Karpas-422 (cell line): ENCODE data around the gene DBX1. TPM values are rescaled to one million over a fixed set of nuclear protein-coding genes. Genes with fewer than 3 reads are reported as not detected.
A peak's percentile ranks its signal among the peaks of the same experiment; 100 is the strongest.
"Not testable (repeated sequence)": the region's sequence is repeated elsewhere in the genome, so short reads cannot be mapped to it uniquely, and the experiment has no call there.

Source experiments
- DNase-seq: peaks from one replicate; pipeline ENCODE4 v3.0.0-alpha.2; 2015
- H2AFZ ChIP-seq: fragments of 200-600 bp; sonication (generic); 2 replicates; pipeline ENCODE4 v1.6.1; 2014; ENCODE audit warnings: antibody characterized with exemption, low read length, mixed read lengths
- H3K27ac ChIP-seq: fragments of 200-600 bp; sonication (generic); 2 replicates; pipeline ENCODE4 v1.5.1; 2014; ENCODE audit warnings: mild to moderate bottlenecking, low read length, moderate library complexity
- H3K27me3 ChIP-seq: fragments of 200-600 bp; sonication (generic); 2 replicates; pipeline ENCODE4 v1.6.1; 2014; ENCODE audit warnings: low read length, mixed read lengths
- H3K36me3 ChIP-seq: fragments of 200-600 bp; sonication (generic); 2 replicates; pipeline ENCODE4 v1.6.1; 2014; ENCODE audit warnings: low read length, mixed read lengths; ENCODE audit not compliant: insufficient read depth
- H3K4me1 ChIP-seq: fragments of 200-600 bp; sonication (generic); 2 replicates; pipeline ENCODE4 v1.6.1; 2014; ENCODE audit warnings: mild to moderate bottlenecking, low read length, mixed read lengths
- H3K4me2 ChIP-seq: fragments of 200-600 bp; sonication (generic); 2 replicates; pipeline ENCODE4 v1.6.1; 2014; ENCODE audit warnings: low read length, low read depth, mild to moderate bottlenecking; ENCODE audit not compliant: poor library complexity, severe bottlenecking
- H3K4me3 ChIP-seq: fragments of 200-600 bp; sonication (generic); 2 replicates; pipeline ENCODE4 v1.5.1; 2014; ENCODE audit warnings: mild to moderate bottlenecking, antibody characterized with exemption, low read length, mixed read lengths
- H3K79me2 ChIP-seq: fragments of 200-600 bp; sonication (generic); 2 replicates; pipeline ENCODE4 v1.6.1; 2014; ENCODE audit warnings: mild to moderate bottlenecking, low read length, mixed read lengths
- H3K9ac ChIP-seq: fragments of 200-600 bp; sonication (generic); 2 replicates; pipeline ENCODE4 v1.6.0; 2014; ENCODE audit warnings: low read length
- H3K9me2 ChIP-seq: fragments of 200-600 bp; sonication (generic), shearing (Covaris generic); replicated peaks from 2 replicates; pipeline ENCODE4 v1.6.0; 2014; ENCODE audit warnings: mild to moderate bottlenecking, low read length, moderate library complexity; ENCODE audit not compliant: insufficient read depth
- H3K9me3 ChIP-seq: fragments of 300-700, 200-600 bp; sonication (generic); 2 replicates; pipeline ENCODE4 v1.6.1; 2014; ENCODE audit warnings: low read length, mixed read lengths
- H4K20me1 ChIP-seq: fragments of 200-600 bp; sonication (generic); 2 replicates; pipeline ENCODE4 v1.6.1; 2014; ENCODE audit warnings: mild to moderate bottlenecking, antibody characterized with exemption, low read length, low read depth; ENCODE audit not compliant: insufficient read depth
- total RNA-seq: library from RNA; depleted of rRNA; stranded (reverse); fragments of >200 nt; shearing (Covaris generic); gene quantifications from 2 replicates; pipeline ENCODE4 v1.2.3, GENCODE V29; 2014; ENCODE audit warnings: low replicate concordance

DBX1 gene
- total RNA-seq, 1 experiment from 2014 or later, result not detected

DNA sequence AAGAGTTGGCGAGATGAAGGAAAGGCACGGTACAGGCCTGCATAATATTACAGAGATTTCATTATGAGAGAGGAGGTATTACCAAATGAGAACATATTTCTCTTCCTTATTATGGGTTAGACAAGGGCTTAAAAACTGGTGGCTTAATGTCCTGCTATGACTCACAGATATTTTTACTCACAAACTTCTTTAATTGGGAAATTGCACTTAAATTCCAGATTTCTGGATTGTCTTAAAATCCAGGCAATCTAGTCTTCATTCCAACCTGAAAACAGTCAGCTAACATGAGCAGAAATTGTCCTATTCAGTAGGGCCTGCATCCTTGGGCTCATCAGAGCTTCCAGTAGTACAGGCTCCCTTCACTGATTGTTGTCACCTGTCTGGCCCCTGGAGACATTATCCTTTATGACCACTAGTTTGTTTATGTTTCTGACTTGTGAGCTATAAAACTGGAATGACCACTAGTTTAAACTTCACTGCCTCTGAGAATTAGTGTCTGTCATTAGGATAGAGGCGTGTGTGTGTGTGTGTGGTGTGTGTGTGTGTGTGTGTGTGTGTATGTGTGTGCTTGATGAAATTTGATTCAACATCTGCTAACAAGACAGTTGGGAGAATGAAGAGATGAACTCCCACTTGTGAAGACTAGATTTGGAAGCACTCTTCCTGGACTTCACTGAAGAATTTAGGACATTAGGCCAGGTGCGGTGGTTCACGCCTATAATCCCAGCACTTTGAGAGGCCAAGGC lies 25.1 kb downstream of the DBX1 start:
- no peaks in the 10 kb centered on the region for H3K4me1 ChIP-seq
- H3K9me3 ChIP-seq, result no peaks in the 10 kb centered on the region
- no peak overlapping the region for H3K4me3 ChIP-seq
- H3K27ac ChIP-seq, result no peak overlapping the region
- H3K79me2 ChIP-seq, result no peaks in the 10 kb centered on the region
- H4K20me1 ChIP-seq, result no peaks in the 10 kb centered on the region
- no peak overlapping the region for H3K9ac ChIP-seq
- H3K9me2 ChIP-seq, result no peaks in the 10 kb centered on the region
- no peak overlapping the region for H2AFZ ChIP-seq
- no peaks in the 10 kb centered on the region for H3K27me3 ChIP-seq
- H3K36me3 ChIP-seq, result no peaks in the 10 kb centered on the region
- no peak overlapping the region for H3K4me2 ChIP-seq
- no peak for DNase-seq

DNA sequence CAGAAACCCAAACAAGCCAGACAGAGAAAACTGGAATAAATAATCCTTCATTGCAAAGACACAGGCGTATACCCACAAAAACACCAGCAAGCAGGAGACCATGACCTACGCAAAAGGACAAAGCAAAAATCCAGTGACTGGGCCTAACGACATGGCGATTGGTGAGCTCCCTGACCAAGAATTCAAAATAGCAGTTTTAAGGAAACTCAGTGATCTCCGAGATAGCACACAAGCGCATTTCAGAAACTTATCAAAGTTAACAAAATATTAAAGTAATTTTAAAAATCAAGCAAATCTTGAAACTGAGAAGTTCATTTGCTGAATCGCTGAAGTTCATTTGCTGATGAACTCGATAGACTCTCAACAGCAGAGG lies 27.6 kb downstream of the DBX1 start:
- Histone ChIP-seq H4K20me1 (no peaks in the 10 kb centered on the region), H3K27ac (no peak overlapping the region), H3K79me2 (no peaks in the 10 kb centered on the region), H2AFZ (no peak overlapping the region), H3K4me2 (no peak overlapping the region), H3K9ac (no peak overlapping the region), H3K9me2 (no peaks in the 10 kb centered on the region), H3K27me3 (no peaks in the 10 kb centered on the region), H3K9me3 (no peaks in the 10 kb centered on the region), H3K4me1 (no peaks in the 10 kb centered on the region), H3K36me3 (no peaks in the 10 kb centered on the region), H3K4me3 (no peak overlapping the region)
- DNase-seq, result no peak

DNA sequence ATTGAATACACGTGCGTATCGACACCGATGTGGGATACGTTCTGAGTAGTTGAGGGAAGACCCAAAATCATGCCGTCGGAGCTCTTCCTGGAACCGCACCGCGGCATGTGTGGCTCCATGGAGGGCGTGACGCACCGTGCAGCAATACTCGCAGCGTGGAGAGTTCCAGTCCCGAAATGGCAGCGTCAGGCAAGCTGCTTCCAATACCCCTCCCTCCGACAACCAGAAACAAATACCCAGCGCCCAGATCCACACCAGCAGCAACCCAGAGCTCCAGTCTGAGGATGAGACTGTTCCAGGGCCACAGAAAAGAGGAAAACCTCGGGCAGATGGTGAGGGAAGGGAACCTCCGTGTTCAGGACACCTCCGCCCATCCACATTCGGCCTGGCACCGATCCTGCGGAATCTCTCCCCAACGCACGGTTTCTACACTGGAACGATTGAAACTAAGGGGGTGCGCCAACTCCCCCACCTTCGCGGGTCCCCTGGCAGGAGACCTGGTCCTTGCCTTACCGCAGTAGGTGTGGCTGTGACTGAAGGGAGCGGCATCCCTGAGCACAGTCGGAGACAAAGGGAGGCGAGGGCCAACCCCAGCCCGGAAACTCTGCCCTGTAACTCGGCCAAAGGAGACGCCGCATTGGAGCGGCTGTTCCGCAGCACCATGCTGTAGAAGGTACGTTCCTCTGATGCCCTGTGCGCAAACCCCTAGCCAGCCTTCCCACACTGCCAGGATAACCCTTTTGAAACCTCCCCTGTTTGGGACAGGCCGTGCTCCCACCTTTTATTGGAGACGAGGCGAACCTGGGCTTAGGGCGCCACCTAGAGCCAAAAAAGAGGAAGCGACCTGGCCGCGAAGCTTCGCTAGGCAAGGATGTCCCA lies 28.2 kb downstream of the DBX1 start:
- Histone ChIP-seq H3K4me3 (no peak overlapping the region), H3K9ac (no peak overlapping the region)
- DNase-seq, result peak; percentile 71

DNA sequence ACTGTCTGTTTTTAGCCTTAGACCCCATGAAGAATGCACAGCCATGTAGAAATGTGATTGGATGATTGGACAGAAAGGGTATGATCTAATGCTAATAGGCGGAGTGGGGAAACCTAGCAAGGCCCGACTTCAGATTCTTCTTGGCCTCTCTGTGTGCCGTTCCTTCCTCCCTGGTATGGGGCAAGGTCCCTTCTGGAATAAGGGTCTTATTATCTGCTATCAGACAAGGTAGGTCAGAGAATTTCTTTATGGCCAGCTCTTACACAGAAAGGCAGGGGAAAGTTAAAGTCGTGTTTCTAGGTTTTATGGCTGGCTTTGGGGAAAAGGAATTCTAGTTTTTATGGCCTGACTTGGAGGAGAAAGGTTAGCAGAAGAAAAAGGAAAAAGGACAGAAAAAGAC lies 30.6 kb downstream of the DBX1 start:
- no peak for DNase-seq
- no peak overlapping the region for H3K27ac ChIP-seq
- H3K4me3 ChIP-seq, result no peak overlapping the region
- H3K4me1 ChIP-seq, result no peaks in the 10 kb centered on the region
- H3K36me3 ChIP-seq, result no peaks in the 10 kb centered on the region
- no peaks in the 10 kb centered on the region for H3K9me2 ChIP-seq
- H4K20me1 ChIP-seq, result no peaks in the 10 kb centered on the region
- H3K27me3 ChIP-seq, result no peaks in the 10 kb centered on the region
- H3K4me2 ChIP-seq, result no peak overlapping the region
- no peaks in the 10 kb centered on the region for H3K79me2 ChIP-seq
- H3K9me3 ChIP-seq, result no peaks in the 10 kb centered on the region
- no peak overlapping the region for H2AFZ ChIP-seq
- no peak overlapping the region for H3K9ac ChIP-seq

More for the DNA sequence above, 28.2 kb downstream of the DBX1 start:
- Histone ChIP-seq H3K79me2 (no peaks in the 10 kb centered on the region), H3K4me1 (no peaks in the 10 kb centered on the region), H3K27me3 (no peaks in the 10 kb centered on the region), H3K27ac (no peak overlapping the region), H3K36me3 (no peaks in the 10 kb centered on the region), H4K20me1 (no peaks in the 10 kb centered on the region), H3K9me3 (no peaks in the 10 kb centered on the region), H3K4me2 (no peak overlapping the region), H2AFZ (no peak overlapping the region), H3K9me2 (no peaks in the 10 kb centered on the region)

DNA sequence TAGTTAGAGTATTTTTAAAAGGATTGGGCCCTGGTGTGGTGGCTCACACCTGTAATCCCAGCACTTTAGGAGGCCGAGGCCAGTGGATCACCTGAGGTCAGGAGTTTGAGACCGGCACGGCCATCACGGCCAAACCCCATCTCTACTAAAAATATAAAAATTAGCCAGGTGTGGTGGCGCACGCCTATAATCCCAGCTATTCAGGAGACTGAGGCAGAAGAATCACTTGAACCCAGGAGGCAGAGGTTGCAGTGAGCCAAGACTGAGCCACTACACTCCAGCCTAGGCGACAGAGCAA lies 31.8 kb downstream of the DBX1 start:
- H4K20me1 ChIP-seq, H3K4me3 ChIP-seq, H3K9me2 ChIP-seq, H3K4me1 ChIP-seq, DNase-seq, H3K9me3 ChIP-seq, H3K4me2 ChIP-seq, H3K27ac ChIP-seq, H3K79me2 ChIP-seq, H2AFZ ChIP-seq, H3K9ac ChIP-seq, H3K36me3 ChIP-seq, H3K27me3 ChIP-seq: not testable (repeated sequence)

DNA sequence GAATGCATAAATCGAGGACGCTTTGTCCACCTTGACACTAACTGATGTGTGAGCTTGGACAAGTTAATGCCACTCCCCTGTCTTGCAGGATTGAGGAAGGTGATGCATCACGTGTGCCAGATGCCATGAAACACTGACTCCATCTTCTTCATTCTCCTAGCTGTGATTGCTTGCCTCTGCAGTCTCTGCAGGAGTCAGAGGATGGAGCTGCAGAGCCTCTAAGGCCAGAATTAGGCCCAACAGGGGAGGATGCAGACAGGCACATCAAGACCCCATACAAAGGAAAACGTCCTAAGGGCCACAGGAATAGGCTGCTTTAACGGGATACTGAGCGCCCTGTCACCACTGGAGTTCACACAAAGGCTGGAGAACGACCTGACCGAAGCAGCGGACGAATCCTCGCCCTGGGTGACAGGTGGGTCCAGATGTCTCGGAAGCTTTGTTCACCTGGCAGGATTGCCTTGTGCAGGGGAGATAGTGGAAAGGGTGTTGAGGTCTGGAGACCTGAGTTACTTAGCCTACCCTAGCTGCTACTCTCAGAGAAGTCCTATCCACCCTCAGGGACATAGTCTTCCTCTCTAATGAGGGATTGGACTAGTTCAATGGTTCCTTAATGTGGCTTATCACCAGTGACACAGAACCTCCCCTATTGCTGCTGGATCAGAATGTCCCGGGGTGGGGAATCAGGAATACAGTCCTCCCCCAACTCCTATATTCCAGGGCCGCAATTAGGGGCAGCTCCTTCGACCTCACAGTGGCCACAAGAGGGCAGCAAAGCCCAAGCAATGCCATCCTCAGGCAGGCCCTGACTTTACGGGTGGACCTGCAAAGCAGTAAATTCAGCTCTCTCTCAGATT lies 32.4 kb downstream of the DBX1 start:
- H3K9me3 ChIP-seq, result no peaks in the 10 kb centered on the region
- no peak overlapping the region for H3K9ac ChIP-seq
- H3K4me1 ChIP-seq, result no peaks in the 10 kb centered on the region
- H3K27ac ChIP-seq, result no peak overlapping the region
- no peaks in the 10 kb centered on the region for H3K79me2 ChIP-seq
- no peak overlapping the region for H3K4me3 ChIP-seq
- no peak overlapping the region for H3K4me2 ChIP-seq
- H3K36me3 ChIP-seq, result no peaks in the 10 kb centered on the region
- H3K27me3 ChIP-seq, result no peaks in the 10 kb centered on the region
- H3K9me2 ChIP-seq, result no peaks in the 10 kb centered on the region
- peak; percentile 88 for DNase-seq
- no peaks in the 10 kb centered on the region for H4K20me1 ChIP-seq
- H2AFZ ChIP-seq, result no peak overlapping the region

DNA sequence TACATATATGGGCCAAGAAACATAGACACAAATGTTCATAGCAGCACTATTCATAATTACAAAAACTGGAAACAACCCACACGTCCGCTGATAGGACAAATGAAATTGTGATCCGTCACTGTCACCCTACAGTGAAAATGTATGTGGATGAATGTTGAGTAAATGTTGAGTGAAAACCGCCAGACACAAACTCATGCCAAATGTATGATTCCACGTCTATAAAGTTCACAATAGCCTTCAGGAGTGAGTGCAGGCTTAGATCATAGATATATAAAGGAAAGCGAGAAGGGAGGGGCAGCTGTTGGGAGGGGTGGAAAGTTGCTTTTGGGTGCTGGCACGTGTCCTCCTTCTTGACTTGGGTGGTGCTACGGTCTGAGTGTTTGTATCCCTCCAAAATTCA lies 33.6 kb downstream of the DBX1 start:
- Histone ChIP-seq H3K4me2 (no peak overlapping the region), H3K9ac (no peak overlapping the region), H3K27ac (no peak overlapping the region), H4K20me1 (no peaks in the 10 kb centered on the region), H3K36me3 (no peaks in the 10 kb centered on the region), H3K4me1 (no peaks in the 10 kb centered on the region), H3K9me2 (no peaks in the 10 kb centered on the region), H2AFZ (no peak overlapping the region), H3K9me3 (no peaks in the 10 kb centered on the region), H3K79me2 (no peaks in the 10 kb centered on the region), H3K4me3 (no peak overlapping the region), H3K27me3 (no peaks in the 10 kb centered on the region)
- no peak for DNase-seq

DNA sequence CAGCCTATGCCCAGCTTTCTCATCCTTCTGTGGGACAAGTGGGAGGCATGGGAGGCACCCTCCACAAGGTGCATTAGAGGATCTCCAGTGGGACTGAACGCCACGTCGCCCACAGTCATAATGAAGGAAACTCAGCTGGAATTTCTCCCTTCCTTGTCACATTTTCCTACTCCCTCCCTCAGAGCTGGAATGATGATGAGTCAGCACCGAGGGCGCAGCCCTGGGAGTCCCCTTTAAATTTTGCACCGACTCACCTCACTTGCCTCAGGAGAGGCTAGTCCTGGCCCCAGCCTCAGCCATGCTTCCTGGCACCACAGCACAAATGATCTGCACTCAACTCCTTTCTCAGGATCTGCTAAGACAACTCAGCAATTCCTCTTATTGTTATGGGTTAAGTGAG lies 34.3 kb downstream of the DBX1 start:
- H3K4me1 ChIP-seq, result no peaks in the 10 kb centered on the region

More for the DNA sequence above, 34.3 kb downstream of the DBX1 start:
- Histone ChIP-seq H4K20me1 (no peaks in the 10 kb centered on the region), H3K9me2 (no peaks in the 10 kb centered on the region), H3K79me2 (no peaks in the 10 kb centered on the region), H3K27ac (no peak overlapping the region), H3K36me3 (no peaks in the 10 kb centered on the region), H3K4me3 (no peak overlapping the region), H3K9ac (no peak overlapping the region), H3K9me3 (no peaks in the 10 kb centered on the region), H3K27me3 (no peaks in the 10 kb centered on the region), H3K4me2 (no peak overlapping the region), H2AFZ (no peak overlapping the region)
- no peak for DNase-seq
